ENCODE measurements around the gene SYT6.

SYT6 gene

DNA sequence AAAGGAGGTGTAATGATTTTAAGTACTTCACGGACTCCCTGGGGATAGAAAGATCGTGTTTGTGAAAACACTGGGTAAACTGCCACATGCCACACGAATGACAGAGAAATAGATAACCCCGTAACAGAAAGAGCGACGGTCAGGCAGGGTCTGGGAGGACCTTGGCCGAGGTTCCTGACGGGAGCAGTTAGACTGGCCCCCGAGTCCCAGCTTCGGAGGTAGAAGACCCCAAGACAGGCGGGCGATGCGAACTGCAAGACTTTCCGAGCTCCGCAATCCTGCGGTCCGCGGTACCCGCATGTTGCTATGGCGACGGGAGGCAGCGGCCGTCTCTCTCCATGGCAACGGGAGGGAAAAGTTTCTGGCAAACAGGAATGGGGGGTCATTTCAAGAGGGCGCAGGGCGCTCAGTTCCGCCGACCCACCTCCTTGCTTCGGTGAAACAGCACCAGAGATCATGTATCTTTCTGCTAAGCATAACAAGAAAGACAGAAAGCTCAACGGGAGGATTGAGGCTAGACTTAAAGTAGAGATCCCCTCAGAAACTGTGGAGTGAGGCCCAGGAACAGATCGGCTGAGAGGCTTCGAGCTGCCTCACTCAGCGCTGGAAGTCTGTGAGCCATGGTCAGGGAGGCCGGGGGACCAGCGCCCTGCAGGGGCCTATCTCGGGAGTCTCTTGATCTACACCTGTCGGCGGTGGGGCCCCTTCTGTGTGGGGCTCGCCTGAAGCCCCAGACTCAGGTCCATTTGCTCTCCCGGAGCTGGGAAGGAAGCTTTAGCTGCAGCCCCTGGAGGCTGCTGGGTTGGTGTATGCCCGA is 685 bp upstream of the SYT6 start:
- DNase-seq: peak; percentile 87

DNA sequence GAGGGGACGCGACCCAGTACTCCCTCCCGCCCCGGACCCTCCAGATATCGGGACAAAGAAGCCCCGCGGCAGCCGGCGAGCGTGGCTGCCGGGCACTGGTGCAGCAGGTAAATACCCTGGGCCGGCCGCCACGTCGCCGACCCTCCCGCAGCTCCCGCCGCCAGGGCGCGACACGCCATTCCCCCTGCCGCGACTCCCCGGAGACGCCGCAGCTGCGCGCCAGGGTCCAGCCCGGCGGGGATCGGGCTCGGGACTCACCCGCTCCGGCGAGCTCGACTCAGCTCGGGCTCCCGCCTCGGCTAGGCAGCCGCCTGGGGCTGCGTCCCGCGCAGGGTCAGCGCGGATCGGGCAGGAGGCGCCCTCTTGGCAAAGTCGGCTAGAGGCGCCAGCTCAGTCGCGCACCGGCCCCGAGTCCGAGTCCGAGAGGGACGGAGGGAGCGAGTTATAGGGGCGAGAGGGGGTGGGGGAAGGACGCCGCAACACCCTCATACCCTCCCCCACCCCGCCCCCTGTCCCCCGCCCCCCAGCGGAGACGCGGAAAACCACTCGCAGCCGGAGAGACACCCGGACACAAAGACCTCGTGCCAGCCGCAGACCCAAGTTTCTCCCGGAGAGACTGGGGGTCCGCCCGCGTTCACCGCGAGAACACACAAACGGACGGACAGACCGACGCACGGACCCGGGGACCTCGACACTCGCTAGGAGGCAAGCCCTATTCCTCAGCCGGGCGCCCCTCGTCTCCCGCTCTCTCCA is 985 bp downstream of the SYT6 start:
- peak; percentile 73 for DNase-seq

DNA sequence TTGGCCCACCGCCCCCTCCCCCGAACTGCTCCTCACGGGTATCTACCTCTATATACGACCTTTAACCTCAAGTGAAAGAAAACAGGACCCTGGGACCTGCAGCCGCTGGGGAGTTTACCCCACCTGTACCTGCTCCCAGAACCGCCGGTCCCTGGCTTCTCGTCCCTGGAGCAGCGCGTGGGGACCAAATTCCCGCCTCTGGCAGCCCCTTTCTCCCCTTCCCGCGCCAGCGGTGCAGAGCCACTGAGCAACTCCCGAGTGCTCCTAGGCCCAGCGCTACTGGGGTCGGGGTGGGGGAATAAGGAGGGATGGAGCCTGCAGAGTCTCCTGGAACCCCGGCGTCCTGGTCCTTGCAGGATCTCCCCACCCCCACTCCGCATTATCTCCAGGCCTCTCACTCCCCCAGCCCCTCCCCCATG is 1.6 kb downstream of the SYT6 start:
- no peak for DNase-seq

DNA sequence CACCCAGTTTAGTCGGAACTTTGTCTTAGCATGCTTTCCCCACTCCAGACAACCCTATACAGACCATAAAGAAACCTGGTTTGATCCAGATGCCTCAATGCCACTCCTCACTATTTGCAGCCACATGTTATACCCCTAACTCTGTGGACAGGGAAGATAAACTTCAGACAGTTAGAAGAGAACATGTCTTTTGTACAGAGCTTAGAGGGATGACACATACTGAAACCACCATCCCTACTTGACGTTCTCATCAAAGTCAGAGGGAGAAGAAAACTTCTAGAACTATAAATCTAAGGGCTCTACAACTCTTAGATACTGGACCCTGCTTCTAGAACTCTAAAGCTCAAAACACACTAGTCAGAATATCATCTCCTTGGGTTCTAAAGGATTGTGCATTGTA is 3.7 kb downstream of the SYT6 start:
- no peak for DNase-seq

DNA sequence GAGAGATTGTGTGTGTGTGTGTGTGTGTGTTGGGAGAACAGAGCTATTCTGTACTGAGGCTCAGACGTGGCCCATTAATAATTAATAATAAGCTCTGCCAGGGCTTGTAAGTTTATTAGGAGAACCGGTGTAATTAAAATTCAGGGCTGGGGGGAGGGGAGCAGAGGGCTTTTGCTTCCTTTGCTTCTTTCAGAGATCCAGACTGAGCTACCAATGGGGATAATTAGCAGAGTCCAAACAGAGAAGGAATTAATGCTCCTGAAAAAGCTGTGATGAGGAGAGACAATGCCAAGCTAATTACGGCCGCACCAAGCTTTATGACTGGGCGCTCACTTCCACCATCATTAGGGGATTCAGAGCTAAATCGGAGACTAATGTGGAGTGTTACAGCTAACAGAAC is 4.5 kb downstream of the SYT6 start:
- DNase-seq: no peak

DNA sequence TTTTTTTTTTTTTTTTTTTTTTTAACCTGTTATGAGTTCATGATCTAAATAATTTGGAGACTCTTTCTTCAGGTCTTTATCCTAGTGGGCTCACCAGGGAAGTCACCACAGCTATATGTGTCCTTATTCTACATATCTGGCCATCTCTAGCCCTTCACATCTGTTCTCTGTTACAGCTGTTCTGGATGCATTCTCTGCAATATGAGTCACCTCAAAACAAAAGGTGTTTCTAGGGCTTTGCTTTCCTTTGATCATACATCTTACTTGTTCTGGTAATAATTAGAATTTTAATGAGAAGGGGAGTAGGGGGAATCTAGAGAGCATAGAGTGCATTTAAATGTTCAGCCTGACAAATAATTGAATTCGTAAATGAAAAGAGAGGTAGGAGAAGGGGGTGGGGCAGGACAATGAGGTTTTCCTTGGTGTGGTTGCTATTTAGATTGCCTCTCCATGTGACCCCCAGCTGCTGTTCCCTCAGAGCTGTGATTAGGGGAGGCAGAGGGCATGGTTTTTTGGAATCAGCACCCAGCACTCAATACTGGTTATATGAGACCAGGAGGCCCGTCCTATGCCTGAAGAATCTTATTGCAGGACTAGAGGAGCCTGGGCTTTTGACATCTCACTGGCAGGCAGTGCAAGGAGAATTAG is 8.0 kb downstream of the SYT6 start:
- no peak for DNase-seq

DNA sequence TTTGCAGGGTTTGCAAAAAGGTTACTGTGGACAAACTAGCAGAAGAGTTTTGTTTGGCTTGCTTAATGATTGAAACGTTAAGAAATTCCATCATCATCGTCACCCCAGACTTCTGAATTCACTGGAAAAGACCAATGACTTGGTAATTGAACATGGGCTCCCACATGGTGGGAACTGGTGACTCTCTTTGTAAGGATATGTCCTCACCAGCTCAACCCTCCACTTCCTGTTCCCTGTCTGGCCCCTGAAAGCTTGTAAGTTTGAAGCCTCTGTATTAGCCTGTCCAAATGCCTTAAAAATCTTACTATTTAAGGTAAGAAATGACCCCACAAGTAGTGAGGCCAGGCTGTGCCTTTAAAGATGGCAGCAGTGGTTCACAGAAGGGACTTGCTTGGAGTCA is 9.7 kb downstream of the SYT6 start:
- DNase-seq: no peak

DNA sequence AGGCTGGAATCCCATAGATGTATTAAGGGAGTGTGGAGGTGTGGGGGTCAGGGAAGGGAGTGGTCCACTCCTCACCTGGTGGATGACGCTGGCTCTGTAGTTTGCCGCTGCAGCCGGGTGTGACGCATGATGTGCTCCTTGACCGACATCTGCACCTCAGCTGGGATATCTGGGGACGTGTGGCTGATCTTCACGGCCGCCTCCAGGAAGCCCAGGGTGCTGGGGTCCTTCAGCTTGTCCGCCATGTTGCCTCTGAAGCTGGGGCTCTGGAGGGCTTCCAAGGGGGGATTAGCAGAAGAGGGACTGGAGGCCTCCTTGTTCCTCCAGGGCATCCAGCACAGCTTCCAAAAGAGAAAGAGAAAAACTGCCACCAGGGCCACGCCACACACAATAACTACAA is 14.1 kb downstream of the SYT6 start:
- DNase-seq: no peak

DNA sequence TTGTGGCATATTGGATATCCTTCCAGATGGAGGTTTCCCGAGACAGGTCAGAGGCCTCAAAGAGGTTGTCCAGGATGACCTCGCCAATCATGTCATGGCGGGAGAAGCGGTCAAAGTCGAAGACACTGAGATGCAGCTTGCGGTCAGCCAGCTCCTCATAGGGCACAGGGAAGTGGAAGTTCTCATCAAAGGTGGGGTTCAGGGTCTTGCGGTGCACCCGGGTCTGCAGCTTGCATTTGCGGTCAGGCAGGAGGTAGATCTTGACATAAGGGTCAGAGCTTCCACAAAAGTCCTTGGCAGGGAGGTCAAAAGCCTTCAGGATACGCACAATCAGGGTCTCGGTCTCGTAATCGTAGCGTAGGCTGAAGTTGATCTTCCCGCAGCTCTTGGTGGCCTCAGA is 16.2 kb downstream of the SYT6 start:
- no peak for DNase-seq

DNA sequence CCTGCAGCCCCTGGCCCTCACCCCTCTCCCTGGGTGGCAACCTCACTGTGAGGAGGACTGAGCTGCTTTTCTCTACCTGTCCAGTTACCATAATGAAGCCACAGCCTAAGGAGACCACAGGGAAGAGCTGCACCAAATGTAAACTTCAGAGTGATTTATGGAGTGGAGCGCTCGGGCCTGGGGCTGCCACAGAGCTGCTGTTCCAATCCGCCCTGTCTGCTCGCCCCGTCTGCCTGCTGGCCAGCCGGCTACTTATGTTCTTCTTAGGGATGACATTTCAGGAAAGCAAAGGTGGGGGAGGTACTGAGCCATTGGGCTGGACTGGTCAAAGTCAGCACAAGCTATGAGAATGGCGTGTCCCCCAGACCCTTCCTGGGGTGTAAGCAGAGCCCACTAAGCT is 17.9 kb downstream of the SYT6 start:
- no peak for DNase-seq

DNA sequence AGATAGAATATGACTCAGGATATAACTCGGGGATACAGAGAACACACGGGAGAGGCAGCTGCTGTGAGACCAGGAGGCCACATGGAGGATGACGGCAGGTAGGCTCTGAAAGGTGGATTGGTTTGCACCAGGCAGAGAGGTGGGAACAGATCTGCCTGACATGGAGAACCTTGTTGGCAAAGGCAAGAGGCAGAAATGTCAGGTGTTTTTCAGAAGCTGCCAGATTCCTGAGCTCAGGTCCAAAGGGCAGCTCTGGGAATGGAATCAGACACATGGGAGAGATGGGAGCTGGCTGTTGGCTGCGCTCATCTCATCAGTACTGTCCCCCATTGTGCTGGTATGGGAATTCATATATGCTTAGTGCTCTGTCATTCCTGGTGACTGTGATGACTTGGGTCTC is 19.2 kb downstream of the SYT6 start:
- no peak for DNase-seq

DNA sequence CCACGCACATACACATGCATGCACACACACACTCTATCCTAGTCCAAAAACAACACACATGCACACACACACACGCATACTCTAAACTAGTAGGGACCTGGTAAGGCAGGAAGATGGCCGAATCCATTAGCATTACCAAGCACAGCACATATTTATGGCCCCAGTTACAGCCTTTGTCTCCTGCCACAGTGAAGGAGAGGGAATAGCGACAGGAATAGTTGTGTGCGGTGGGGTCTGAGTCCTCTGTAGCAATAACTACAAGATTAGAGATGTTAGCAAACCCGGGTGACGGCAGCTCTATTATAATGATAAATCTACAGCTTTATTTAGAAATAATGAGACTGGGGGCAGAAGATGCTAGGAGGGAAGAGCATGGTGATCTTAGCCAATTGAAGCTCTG is 20.5 kb downstream of the SYT6 start:
- no peak for DNase-seq

DNA sequence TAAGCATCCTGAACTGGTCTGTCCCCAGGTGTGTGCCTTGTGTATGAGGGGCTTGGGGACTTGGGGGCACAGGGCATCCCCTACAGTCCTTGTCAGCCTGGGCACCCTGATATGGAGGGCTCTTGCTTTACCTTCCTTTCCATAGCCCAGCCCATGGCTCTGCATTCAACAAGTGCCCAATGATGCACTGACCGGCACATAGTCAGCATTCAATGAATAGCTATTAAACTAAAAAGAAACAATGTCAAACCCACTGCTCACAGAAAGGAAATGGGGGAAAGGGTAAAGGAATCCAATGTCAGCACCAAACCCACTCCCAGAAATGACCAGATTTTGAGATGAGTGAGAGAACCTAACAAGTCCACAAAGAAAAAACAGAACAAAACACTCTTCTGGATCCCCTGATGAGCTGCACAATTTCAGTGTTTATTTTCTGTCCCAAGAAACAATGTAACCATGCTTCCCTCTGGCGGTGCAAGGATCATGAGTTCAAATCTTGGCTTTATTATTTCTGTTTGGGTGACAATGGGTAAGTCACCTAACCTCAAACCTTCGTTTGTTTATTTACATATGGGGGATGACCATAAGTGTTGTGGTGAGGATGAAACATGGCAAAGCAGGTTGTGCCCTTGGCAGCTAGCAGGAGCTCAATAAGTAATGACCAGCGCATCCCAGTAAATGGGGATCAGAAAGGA is 22.0 kb downstream of the SYT6 start:
- DNase-seq: no peak

DNA sequence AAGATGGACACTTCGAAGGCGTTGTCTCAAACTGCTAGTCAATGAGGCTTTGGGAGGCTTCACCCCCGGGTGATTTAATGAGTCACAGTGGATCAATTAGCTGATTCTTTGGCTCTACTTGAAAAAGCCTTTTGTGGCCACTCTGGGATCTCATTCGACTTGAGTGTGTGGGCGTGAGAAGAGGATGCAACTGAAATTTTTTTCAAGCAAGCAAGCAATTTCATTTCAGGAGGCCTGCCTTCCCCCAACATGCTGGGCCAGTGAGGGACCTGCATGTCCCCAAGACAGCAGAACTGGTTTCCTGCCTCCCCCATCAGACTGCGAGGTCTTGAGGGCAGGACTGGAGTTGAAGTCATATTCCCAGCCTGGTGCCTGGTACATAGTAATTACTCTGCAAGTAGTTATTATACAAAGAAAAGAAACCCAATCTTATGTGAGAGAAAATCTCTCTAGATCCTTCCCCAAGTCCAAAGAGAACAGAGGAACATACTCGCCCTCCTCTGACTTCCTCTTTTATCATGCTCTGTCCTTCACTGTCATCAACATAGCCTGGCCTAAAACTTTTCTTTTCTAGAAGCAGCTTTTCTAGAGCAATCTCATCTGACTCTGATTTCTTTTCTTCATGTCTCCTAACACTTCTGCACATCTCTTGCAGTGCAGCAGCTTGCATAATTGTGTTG is 22.7 kb downstream of the SYT6 start:
- no peak for DNase-seq

DNA sequence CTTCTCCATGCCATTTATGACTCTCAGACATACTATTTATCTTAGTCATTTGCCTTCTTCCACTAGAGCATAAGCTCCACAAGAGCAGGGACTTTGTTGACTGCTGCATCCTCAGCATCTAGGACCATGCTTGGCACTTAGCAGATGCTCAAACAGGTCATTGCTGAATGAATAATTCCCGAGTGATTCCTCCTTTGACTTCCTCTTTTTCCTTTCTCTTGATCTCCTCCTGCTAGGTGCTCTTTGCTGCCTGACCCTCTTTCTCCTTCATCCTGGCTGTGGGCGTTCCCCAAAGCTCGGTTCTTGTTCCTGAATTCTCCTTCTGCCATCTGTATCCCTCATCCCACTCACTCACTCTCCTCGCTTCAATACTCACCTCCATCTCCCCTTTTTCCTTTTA is 23.5 kb downstream of the SYT6 start:
- DNase-seq: no peak

DNA sequence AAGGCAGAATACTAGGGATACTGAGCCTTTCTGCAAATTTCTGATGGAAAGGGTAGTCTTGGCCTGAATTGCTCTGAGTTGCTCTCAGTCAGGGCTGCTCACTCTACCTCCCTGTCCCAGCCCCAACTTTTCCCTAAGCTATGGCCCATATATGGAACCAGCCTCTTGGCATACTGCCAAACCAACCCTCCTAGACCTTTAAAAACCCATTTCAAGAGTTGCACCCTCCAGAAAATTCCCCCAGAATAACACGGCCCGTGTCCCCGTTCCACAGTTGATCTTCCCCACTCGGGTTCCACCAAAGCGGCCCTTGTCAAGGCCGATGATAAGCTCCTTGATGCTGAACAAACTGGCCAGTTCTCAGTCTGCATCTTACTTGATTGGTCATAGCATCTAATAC is 25.4 kb downstream of the SYT6 start:
- DNase-seq: no peak

DNA sequence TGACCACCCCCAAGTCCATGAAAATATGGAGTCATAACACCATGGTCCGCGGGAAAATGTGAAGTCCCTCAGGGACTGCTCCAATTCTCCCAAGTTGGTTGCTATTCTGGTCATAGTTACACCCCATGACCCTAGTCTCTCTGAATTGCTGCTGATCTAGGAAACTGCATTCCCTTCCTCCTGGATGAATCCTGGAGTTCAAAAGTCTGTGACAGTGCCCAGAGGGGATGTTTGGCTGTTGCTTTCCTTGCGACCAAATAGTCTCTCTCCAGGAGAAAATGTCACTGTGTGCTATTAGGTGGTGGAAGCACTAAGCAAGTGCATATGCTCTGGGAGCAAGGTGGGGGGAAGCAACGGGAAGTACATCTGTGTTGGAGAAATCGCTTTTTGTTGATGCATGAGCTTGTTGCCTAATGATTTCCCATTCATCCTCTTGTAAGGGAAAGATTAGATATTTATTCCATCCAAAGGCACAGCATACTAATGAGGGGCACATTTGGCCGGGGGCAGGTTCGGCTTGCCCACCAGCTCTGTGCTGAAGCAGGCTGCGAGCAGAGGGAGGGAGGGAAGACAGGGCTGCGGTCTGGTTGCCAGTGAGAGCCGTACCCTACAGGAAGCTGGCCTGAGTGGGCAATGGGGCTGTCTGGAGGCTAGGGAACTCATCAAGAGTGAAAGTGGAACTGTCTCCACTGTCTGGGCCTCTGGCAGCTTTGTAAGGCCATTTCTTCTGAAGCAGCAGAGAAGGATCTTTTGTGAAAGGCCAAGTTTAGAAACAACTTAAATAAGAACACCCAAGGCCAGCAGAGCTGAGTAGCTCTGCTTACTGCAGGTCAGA is 27.2 kb downstream of the SYT6 start:
- DNase-seq: peak; percentile 46

DNA sequence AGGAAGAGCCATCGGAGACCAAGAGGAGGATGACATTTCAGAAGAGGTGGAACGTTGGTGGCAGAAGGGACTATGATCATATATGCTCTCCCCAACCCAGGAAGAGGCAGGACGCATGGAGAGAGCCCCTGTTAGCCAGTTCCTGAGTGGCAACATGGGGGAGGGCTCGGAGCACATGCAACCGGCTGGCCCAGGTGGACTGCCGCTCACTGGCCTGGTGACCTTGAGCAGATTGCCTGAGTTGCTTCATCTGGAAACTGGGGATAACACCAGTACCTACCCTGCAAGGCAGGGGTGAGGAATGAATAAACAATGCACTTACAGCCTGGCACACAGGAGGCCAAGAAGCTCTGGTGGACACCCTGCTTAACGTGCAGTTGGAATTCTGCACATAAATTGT is 29.0 kb downstream of the SYT6 start:
- DNase-seq: no peak

DNA sequence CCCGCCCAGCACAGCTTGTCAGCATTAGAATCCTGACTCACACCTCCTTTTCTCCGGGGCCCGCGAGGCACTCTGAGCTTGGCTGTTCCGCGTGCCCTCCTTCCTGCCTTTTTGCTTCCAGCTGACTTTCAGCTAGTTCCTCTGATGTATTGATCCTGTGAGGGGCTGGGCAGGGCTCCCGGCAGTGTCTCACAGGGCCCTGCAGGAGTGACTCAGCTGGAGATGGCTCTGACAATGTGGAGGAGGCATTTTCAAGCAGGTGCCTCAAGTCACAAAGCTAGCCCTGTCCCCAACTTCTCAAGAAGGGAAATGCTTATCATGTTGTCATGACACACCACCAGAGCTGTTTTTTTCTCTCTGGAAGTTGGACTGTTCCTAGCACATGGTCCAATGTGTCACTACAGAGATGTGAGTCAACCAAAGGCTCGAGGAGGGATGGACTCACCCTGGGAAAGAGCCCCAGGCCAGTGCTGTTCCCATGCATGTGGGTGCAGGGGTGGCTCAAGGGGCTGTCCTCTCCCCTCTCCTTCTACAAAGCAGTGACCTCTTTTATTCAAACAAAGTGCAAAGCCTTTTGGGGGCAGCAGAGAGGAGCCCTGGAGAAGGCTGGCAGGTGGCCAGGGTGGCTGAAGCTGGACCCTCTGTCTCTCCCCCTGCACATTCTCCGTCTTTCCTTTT is 30.6 kb downstream of the SYT6 start:
- peak; percentile 38 for DNase-seq

DNA sequence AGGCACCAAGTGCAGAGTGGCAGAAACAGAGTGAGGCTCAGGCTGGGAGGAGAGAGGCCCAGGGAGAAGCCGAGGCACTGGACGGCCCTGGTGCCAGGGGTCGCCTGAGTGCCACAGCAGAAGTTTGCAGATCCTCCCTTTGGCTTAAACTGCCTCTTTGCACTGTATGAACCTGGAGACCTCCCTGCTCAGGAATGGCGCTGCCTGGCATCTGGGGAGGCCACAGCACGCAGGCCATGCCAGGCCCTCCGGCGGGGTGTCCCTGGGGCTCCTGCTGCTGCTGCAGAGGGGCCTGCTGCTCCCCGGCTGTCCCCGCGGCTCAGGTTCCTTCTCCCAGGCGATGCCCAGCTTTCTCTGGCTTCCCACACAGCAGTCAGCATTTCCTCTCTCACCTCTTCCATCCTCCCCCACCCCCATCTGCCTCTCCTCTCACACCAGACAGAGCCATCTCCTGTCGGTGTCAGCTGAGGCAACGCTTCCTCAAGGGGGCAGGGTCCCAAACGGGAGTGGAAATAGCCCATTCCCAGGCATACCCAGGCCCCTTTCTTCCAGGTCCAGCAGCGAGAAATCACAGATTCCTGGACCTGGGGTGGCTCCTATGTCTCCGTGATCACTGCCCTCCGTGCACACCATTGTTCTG is 35.2 kb downstream of the SYT6 start:
- DNase-seq: no peak

DNA sequence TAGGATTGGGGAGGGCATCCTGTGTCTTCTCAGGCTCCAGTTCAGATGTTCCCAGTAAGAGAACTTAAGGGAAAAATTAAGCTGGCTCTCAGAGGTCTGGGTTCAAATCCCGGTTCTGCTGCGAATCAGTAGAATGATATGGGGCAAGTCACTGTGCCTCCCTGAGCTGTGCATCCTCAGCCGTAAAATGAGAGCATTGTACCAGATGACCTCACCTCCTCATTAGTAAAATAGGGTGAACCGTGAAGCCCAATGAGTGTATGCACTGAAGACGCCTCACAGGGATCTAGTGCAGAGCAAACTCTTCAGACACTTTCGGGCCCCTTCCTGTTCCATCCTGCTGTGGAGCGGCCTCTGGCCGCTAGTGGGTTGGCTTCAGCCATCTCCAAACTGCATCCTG is 36.0 kb downstream of the SYT6 start:
- no peak for DNase-seq
